Retina (tissue), 1 donor: ENCODE measurements around the gene ACTN1.
A peak's percentile ranks its signal among the peaks of the same experiment; 100 is the strongest.
"Not testable (repeated sequence)": the region's sequence is repeated elsewhere in the genome, so short reads cannot be mapped to it uniquely, and the experiment has no call there.

Source experiments
- DNase-seq: peaks from one replicate; pipeline ENCODE4 v3.0.0-alpha.2; 2016

ACTN1 gene

GRCh38 chr14:68853749-68854148, 125.4 kb downstream of the ACTN1 start:
- no peak for DNase-seq

GRCh38 chr14:68852493-68852892, 126.6 kb downstream of the ACTN1 start:
- DNase-seq = not testable (repeated sequence)

DNA sequence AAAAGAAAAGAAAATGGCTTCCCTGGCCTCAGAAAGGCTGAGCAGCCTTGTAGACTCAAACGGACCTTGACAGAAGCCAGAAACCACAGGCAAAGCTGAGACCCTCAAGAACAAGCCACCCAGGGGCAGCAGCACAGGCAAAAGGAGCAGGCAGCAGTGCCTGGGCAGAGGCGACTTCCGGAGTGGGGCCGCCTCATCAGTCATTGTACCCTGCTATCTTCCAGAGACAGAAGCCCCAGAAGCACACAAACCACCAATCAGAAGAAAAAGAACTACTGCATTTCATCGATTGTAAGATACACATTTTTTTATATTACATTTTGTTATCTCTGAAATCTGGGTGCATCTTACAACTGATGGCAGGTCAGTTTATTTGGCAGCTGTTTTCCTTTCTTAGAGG, 128.0 kb downstream of the ACTN1 start:
- DNase-seq = no peak

DNA sequence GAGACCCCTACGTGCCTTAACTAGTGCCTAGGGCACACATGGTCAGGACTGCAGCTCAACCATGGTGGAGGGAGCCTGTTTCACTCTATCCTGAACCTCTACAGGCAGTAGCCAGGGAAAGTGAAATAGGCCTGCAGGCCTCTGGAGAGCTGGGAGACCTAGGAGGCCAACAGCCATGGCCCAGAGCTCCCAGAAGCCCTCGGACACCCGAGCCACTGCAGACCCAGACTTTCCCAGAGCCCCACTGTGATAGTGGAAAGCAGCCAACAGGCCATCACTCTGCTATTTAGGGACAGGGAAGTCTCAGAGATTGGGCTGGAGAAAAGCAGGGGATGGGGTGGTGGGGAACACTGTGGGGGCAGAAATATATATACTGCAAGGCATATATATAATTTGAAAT, 129.7 kb downstream of the ACTN1 start:
- DNase-seq = no peak

- DNase-seq = no peak
Observed at GRCh38 chr14:68848253-68848652, 130.8 kb downstream of the ACTN1 start.

DNA sequence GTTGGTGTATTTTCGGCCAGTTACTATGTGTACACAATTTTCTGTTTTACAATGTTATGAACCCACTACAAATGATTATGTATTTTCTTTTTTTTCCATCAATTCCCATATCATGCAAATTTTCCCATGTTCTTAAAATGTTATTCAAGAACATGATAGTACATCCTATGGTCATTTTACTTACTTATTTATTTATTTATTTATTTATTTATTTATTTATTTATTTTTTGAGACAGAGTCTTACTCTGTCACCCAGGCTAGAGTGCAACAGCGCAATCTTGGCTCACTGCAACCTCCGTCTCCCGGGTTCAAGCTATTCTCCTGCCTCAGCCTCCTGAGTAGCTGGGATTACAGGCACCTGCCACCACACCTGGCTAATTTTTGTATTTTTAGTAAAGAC, 131.5 kb downstream of the ACTN1 start:
- DNase-seq = not testable (repeated sequence)

- no peak for DNase-seq
Observed at GRCh38 chr14:68846466-68846865, 132.6 kb downstream of the ACTN1 start.

- DNase-seq = no peak
Observed at GRCh38 chr14:68844210-68844545, 134.9 kb downstream of the ACTN1 start.

- DNase-seq = peak; percentile 91
Observed at GRCh38 chr14:68843471-68844209, 135.5 kb downstream of the ACTN1 start.

DNA sequence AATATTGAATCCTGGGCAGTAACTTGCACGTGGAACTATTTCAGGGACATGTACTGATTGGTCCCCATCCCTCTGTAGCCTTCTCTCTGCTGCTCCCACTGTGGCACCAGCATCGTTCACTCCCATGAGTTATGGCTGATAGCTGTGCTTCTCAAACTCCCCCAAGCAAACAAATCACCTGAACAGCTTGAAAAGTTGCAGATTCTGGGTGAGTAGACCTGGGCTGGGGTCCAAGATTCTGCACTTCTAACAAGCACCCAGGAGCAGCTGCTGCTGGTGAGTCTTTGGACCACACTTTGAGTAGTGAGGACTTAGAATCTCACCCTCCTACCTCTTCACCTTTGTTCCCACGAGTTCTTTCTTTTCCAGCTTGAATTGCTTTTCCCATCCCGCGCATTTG, 136.8 kb downstream of the ACTN1 start:
- no peak for DNase-seq

- no peak for DNase-seq
Observed at GRCh38 chr14:68841016-68841809, 137.9 kb downstream of the ACTN1 start.

- DNase-seq = no peak
Observed at GRCh38 chr14:68840454-68840853, 138.6 kb downstream of the ACTN1 start.

DNA sequence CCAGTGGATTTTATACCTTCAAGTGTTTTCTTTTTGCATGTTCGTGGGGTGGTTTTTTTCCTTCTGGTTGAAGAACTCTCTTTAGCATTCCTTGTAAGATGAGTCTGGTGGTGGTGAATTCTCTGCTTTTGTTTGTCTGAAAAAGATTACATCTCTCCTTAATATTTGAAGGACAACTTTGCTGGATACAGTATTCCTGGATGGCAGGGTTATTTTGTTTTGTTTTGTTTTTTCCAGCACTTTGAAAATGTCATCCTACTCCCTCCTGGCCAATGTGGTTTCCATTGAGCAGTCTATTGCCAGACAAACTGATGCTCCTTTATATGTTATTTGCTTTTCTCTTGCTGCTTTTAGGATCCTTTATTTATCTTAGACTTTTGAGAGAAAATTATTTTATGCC, 143.0 kb downstream of the ACTN1 start:
- no peak for DNase-seq

GRCh38 chr14:68834816-68835215, 144.3 kb downstream of the ACTN1 start:
- no peak for DNase-seq

GRCh38 chr14:68828698-68829097, 150.4 kb downstream of the ACTN1 start:
- no peak for DNase-seq

- DNase-seq = no peak
Observed at GRCh38 chr14:68825729-68826128, 153.4 kb downstream of the ACTN1 start.

DNA sequence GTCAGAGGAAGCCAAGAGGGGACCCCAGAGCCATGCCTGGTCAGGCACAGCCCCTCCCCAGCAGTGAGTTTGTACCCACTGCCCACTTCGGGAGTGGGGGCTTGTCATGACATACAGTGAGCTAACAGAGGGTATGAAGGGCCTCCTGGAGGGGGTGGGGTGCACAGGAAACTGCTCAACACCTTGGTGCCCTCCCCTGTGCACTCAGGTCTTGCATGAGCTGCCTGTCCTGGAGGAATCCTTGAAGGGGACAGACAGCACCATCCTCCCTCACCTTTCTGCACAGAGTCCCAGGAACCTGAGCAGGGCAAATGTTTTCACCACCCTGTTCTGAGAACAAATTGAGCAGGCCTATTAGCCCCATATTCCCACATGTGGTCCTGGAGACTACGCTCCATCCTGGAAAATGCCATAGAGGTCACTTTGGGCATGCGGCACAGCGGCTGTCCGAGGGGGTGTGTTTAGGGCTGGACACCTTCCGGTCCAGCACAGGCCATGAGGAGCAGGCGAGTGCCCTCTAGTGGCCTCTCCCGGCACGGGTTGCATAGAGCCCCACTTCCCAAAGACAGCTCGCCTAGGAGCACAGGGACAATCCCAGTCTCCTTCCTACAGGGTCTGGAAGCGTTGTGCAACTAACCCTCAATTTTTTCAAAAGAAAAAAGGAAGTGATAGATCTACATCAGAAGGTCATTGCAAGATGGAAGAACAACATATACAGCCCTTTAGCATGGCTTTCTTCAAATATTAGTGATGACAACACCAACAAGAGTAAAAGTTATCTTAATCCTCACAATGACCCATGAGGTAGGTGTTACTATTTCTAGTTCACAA, 154.4 kb downstream of the ACTN1 start:
- DNase-seq = peak; percentile 89

DNA sequence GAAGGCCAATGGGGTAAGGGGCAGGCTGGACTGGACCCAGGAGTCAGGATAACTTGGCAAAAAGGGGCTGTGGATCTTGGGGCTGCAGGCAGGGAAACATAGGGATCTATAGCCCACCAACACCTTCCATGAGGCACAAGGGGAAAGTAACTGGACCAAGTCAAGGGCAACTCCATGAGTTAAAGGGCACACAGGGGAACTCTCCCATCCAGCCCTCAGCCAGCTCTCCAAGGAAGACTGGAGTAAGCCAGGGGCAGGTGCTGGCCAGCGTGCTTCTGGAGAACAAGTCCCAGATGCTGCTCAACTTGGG, 154.9 kb downstream of the ACTN1 start:
- no peak for DNase-seq
